GM04504 (cell line): Measurements from ENCODE around the gene SEC14L2.

Source experiments
- DNase-seq: peaks from one replicate; pipeline ENCODE4 v3.0.0-alpha.2; 2012; ENCODE audit warnings: low read depth

Gene SEC14L2

GRCh38 chr22:30396871-30397655, at the start of gene SEC14L2:
TSS of gene SEC14L2 (plus strand) at chr22:30397018. CDS start at chr22:30397117, 99 bp downstream.
- no peak for DNase-seq

GRCh38 chr22:30347255-30347892, 49.4 kb upstream of the SEC14L2 start:
- no peak for DNase-seq

DNA sequence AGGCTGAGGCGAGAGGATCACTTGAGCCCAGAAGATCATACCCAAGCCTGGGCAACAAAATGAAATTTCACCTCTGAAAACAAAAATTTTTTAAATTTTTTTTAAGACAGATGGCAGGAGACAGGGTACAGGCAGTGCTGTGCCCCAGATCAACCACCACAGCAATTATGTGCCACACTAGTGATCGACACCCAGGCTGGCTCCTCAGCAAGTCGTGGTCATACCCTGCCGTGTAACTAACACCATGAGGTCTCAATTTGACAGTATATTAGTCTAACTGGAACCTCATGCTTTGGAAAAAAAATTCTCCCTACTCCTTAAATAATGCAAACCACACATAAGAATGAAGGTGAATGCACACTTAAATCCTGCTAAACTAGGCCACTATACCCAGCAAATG, 48.4 kb upstream of the SEC14L2 start:
- no peak for DNase-seq

GRCh38 chr22:30348809-30349208, 48.0 kb upstream of the SEC14L2 start:
- peak; percentile 55 for DNase-seq

DNA sequence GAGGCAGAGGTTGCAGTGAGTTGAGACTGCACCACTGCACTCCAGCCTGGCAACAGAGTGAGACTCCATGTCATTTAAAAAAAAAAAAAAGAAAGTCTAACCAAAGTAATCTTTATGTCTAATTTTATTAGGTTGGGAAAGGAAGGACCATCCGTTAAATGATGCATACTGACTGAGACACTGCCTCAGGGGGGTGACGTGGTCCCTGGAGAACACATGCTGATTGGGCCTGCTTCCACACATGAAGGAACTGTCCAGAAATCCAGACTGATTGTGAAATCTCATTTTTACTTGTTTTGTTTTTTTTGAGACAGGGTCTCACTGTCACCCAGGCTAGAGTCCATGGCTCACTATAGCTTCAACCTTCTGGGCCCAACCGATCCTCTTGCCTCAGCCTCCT, 45.6 kb upstream of the SEC14L2 start:
- DNase-seq: peak; percentile 70

GRCh38 chr22:30354644-30355043, 42.2 kb upstream of the SEC14L2 start:
- no peak for DNase-seq

DNA sequence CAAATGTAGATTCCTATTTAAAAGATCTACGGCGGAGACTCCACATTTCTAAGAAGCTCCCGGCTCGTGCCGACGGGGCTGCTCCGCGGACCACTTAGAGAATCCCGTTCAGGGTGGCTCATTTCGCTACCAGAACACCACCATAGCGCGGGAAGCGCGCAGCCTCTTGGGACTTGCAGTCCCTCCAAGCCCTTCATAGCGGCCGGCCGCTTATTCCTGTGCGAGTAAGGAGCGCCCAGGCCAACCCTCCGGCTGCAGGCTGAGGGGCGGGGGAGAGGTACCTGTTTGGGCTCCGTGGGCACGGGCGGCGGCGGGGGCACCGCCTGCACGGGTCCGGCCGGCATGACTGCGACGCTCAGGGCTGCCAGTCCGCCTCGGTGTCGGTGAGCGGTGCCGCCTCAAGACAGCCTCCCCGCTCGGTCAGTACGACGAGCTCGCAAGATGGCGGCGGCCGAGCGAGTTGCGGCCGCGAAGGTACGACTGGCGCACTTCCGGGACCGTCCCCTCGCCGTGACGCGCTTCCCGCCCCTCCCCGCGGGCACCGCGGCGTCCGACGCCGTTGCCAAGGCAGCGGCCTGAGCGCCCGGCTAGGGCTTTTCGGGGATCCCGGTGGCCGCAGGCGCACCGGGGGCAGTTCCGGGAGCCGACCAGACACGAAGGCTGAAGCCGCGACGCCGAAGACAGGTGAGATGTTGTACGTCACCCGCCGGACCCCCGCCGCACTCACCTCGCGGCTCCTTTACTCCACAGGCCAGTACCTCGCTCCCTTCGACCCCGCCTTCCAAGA, 40.2 kb upstream of the SEC14L2 start, which contains the start of the genes CCDC157 and SF3A1:
Gene CCDC157 (plus strand): TSS at position 559 of the 787 bp plus-strand sequence. CDS start 8,994 bp downstream, outside the sequence.
Gene SF3A1 (minus strand): TSS at position 446 of the 787 bp plus-strand sequence. CDS start 102 bp downstream, at position 344.
- DNase-seq: peak; percentile 75

DNA sequence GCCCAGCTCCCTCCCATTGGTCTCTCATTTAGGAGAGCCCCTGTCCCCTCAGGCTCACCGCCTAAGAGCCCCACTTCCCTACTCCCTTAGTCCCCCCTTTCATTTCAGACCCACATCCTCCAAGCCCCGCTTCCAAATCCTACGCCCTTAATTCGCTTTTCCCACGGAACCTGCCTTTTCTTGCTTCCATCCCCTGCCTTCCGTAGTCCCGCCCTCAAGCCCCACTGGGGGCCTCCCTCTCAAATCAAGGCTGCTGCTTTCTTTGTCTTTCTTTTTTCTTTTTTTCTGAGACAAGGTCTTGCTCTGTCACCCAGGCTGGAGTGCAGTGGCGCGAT, 39.6 kb upstream of the SEC14L2 start:
- no peak for DNase-seq

- DNase-seq: no peak
Observed at GRCh38 chr22:30357650-30358215, 39.1 kb upstream of the SEC14L2 start.

DNA sequence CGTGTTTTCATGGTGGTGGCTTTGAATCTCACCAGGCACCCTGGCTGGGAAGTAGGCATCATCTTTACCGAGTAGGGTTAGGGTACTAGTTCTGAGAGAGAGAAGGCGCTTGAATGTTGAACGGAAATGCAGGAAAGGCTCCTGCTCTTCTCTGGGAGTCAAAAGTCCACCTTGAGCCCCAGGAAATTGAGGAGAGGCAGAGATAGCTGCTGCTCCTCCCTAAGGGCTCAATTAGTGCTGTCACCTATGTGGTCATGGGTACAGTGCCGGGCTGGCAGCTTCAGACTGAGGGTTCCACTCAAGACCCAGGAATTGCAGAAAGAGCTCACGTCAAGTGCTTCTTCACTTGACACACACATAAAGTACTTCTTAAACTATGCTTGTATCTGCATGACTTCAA, 38.3 kb upstream of the SEC14L2 start:
- DNase-seq: no peak

DNA sequence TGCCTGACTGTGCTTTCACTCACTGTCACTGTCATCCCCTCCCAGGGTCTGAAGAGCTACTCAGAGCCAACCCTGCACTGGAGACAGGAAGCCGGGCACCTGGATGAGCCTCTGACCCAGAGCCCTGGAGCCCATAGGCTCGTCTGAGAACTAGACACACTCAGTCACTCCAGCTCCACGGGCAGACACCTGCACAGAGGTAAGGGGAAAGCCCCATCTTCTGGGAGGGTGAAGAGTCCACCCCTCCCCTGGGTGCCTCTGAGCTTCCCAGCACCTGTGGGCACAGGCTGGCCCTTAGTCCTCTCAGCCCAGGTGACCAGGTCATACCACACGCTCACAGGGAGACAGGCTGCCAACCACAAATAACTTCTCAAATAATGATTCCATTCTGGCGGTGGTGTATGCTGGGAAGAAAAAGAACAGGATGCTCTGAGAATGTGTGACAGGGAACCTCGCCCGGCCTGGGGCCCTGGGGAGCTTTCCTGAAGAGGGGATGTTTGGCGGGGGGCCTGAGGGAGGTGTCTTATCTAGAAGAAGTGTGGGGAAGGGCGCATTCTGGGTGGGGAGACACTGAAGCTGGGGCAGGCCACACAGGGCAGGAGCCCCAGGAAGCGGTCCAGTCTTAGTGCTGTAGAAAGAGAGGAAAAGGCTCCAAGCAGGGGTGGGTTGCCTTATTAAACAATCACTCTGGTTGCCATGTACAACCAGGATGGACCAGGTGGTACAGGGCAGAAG, 34.7 kb upstream of the SEC14L2 start:
- DNase-seq: no peak

- no peak for DNase-seq
Observed at GRCh38 chr22:30362651-30363281, 34.1 kb upstream of the SEC14L2 start.

- no peak for DNase-seq
Observed at GRCh38 chr22:30365891-30366290, 30.9 kb upstream of the SEC14L2 start.

DNA sequence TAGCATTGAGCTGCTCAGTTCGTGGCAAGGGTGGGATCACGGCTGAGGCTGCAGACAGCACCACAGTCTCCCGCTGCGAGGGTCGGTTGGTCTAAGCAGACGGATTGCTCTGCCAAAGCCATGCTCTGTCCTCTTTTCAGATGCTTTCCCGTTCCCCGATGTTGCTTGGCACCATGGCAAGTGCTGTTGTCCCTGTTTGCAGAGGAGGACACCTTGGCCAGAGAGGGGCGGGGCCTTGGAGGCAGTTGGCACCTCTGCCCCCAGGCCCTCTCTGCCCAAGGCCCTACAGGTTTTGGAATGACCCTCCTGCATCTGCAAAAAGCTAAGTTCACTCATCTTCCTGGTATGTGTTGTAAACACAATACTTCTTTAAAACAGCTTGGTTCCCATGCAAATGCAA, 28.4 kb upstream of the SEC14L2 start:
- no peak for DNase-seq

DNA sequence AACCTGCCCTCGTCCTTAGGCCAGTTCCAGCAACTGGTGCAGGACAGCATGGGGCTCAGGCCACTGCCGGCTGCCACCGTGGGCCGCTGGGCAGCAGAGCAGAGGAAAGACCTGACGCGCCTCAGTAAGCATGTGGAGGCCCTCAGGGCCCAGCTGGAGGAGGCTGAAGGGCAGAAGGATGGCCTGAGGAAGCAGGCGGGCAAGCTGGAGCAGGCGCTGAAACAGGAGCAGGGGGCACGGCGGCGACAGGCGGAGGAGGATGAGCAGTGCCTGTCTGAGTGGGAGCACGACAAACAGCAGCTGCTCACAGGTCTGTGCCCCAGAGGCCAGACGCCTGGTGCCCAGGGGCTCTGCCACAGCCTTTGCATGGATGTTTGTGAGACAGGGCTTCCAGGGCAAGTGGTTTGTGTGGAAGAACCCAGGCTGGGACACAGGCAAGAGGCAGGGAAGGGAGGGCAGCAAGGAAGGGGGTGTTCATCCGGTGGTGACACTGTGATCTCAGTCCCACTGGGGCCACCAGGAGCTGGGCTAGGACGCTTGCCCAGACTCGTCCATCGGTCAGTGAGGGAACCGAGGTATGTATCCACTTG, 26.1 kb upstream of the SEC14L2 start:
- no peak for DNase-seq

DNA sequence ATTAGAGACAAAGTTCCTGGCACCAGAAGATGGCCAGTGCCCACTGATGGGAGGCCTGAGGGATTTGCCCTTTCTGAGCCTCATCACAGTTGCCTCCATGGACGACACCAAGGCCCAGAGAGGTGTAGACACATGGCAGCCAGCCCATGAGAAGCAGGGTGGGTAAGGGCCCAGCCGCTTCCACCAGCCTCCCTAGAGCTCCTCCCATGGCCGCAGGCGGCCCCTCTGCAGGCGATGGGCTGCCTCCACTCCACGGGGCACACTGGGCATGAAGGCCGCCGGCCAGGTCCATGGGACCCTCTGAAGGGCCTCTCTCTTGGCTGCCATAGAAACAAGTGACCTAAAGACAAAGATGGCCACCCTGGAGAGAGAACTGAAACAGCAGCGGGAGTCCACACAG, 25.5 kb upstream of the SEC14L2 start:
- no peak for DNase-seq

- DNase-seq: no peak
Observed at GRCh38 chr22:30371981-30372380, 24.8 kb upstream of the SEC14L2 start.

- no peak for DNase-seq
Observed at GRCh38 chr22:30372915-30373314, 23.9 kb upstream of the SEC14L2 start.

GRCh38 chr22:30373331-30374325, 23.2 kb upstream of the SEC14L2 start:
- no peak for DNase-seq
